ENCODE results near the gene STX18.
A peak's percentile ranks its signal among the peaks of the same experiment; 100 is the strongest.

GRCh38 chr4:4488405-4489404 is 53.1 kb downstream of the STX18 start:
- TF ChIP-seq, protein P1, sequence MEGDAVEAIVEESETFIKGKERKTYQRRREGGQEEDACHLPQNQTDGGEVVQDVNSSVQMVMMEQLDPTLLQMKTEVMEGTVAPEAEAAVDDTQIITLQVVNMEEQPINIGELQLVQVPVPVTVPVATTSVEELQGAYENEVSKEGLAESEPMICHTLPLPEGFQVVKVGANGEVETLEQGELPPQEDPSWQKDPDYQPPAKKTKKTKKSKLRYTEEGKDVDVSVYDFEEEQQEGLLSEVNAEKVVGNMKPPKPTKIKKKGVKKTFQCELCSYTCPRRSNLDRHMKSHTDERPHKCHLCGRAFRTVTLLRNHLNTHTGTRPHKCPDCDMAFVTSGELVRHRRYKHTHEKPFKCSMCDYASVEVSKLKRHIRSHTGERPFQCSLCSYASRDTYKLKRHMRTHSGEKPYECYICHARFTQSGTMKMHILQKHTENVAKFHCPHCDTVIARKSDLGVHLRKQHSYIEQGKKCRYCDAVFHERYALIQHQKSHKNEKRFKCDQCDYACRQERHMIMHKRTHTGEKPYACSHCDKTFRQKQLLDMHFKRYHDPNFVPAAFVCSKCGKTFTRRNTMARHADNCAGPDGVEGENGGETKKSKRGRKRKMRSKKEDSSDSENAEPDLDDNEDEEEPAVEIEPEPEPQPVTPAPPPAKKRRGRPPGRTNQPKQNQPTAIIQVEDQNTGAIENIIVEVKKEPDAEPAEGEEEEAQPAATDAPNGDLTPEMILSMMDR (IDR thresholded peaks at IDR 0.05) = peak; percentile 98
- TF ChIP-seq EZH2 (IDR thresholded peaks at IDR 0.05) = no peak

Measured in neural progenitor cell (in vitro differentiated cells).